Neural cell (in vitro differentiated cells): ENCODE results near the gene BMERB1. TPM values are rescaled to one million over a fixed set of nuclear protein-coding genes. Genes with fewer than 3 reads are reported as not detected.

ENCODE experiments used
- H2AFZ ChIP-seq: fragments of 200-600, 300-800 bp; sonication (generic), shearing (Covaris generic); 2 replicates; pipeline ENCODE4 v1.6.0; 2014; ENCODE audit warnings: low read depth, mild to moderate bottlenecking, antibody characterized with exemption, low read length, moderate library complexity
- H3F3A ChIP-seq: fragments of 200-600 bp; shearing (Covaris generic); 2 replicates; pipeline ENCODE4 v1.6.1; 2016; ENCODE audit warnings: mild to moderate bottlenecking, moderate library complexity, mixed read lengths, antibody characterized with exemption, low read length; ENCODE audit not compliant: insufficient read depth, poor library complexity, severe bottlenecking
- H3K27ac ChIP-seq: fragments of 200-600, 300-800 bp; sonication (generic), shearing (Covaris generic); 2 replicates; pipeline ENCODE4 v1.5.1; 2014; ENCODE audit warnings: mild to moderate bottlenecking, low read length, moderate library complexity
- H3K27me3 ChIP-seq: fragments of 300-800, 200-600 bp; sonication (generic), shearing (Covaris generic); 2 replicates; pipeline ENCODE4 v1.6.0; 2014; ENCODE audit warnings: mild to moderate bottlenecking, low read depth, low read length, moderate library complexity; ENCODE audit not compliant: insufficient read depth
- H3K36me3 ChIP-seq: fragments of 300-800, 200-600 bp; sonication (generic), shearing (Covaris generic); 2 replicates; pipeline ENCODE4 v1.5.1; 2014; ENCODE audit warnings: mild to moderate bottlenecking, antibody characterized with exemption, low read length, moderate library complexity; ENCODE audit not compliant: insufficient read depth
- H3K4me2 ChIP-seq: fragments of 300-800, 200-600 bp; sonication (generic), shearing (Covaris generic); 2 replicates; pipeline ENCODE4 v1.6.0; 2014; ENCODE audit warnings: mild to moderate bottlenecking, low read length
- H3K4me3 ChIP-seq: fragments of 300-800, 200-600 bp; sonication (generic), shearing (Covaris generic); 2 replicates; pipeline ENCODE4 v1.5.1; 2014; ENCODE audit warnings: mild to moderate bottlenecking, low read length, moderate library complexity
- H3K79me2 ChIP-seq: fragments of 200-600 bp; shearing (Covaris generic); replicated peaks from 2 replicates; pipeline ENCODE4 v1.6.0; 2014; ENCODE audit warnings: mild to moderate bottlenecking, low read length, moderate library complexity; ENCODE audit not compliant: insufficient read depth
- H3K9ac ChIP-seq: fragments of 300-800, 200-600 bp; sonication (generic), shearing (Covaris generic); 2 replicates; pipeline ENCODE4 v1.6.1; 2016; ENCODE audit warnings: mild to moderate bottlenecking, low read length, mixed read lengths
- H3K9me2 ChIP-seq: fragments of 200-600 bp; shearing (Covaris generic); 2 replicates; pipeline ENCODE4 v1.6.1; 2016; ENCODE audit warnings: mild to moderate bottlenecking, low read length, mixed read lengths; ENCODE audit not compliant: insufficient read depth
- H3K9me3 ChIP-seq: fragments of 200-600, 300-800 bp; sonication (generic), shearing (Covaris generic); 2 replicates; pipeline ENCODE4 v1.6.1; 2016; ENCODE audit warnings: mild to moderate bottlenecking, mixed run types, low read length, moderate library complexity, mixed read lengths
- H4K20me1 ChIP-seq: fragments of 200-600 bp; shearing (Covaris generic); 2 replicates; pipeline ENCODE4 v1.6.1; 2016; ENCODE audit warnings: mild to moderate bottlenecking, mixed run types; ENCODE audit not compliant: insufficient read depth
- EP300 ChIP-seq: fragments of 450-650 bp; conservative IDR thresholded peaks from 2 replicates; pipeline ENCODE4 v1.6.1; 2014; ENCODE audit warnings: antibody characterized with exemption, mild to moderate bottlenecking, moderate library complexity; ENCODE audit not compliant: poor library complexity, severe bottlenecking
- EZH2 ChIP-seq: fragments of 200-600, 300-800 bp; shearing (Covaris generic), sonication (generic); IDR thresholded peaks from 2 replicates; pipeline ENCODE4 v1.6.1; 2014; ENCODE audit warnings: antibody characterized with exemption, low read length, borderline replicate concordance, mild to moderate bottlenecking; ENCODE audit not compliant: insufficient read depth, poor library complexity, severe bottlenecking
- MXI1 ChIP-seq: fragments of 450-650 bp; conservative IDR thresholded peaks from 2 replicates; pipeline ENCODE4 v1.6.1; 2014; ENCODE audit warnings: antibody characterized with exemption, mild to moderate bottlenecking; ENCODE audit not compliant: poor library complexity, severe bottlenecking
- POLR2AphosphoS5 ChIP-seq: IDR thresholded peaks from 2 replicates; pipeline ENCODE4 v1.6.1; 2012
- RAD21 ChIP-seq: fragments of 450-650 bp; conservative IDR thresholded peaks from 2 replicates; pipeline ENCODE4 v1.6.1; 2014; ENCODE audit warnings: antibody characterized with exemption, mild to moderate bottlenecking, moderate library complexity
- SMC3 ChIP-seq: fragments of 450-650 bp; conservative IDR thresholded peaks from 2 replicates; pipeline ENCODE4 v1.6.1; 2014; ENCODE audit warnings: antibody characterized with exemption, mild to moderate bottlenecking, moderate library complexity; ENCODE audit not compliant: poor library complexity
- TAF1 ChIP-seq: IDR thresholded peaks from 2 replicates; pipeline ENCODE4 v1.6.1; 2012; ENCODE audit warnings: low read depth
- polyA plus RNA-seq: library from polyadenylated mRNA; depleted of rRNA; stranded (reverse); fragments of >200 nt; gene quantifications from 2 replicates; pipeline ENCODE4 v1.2.3, GENCODE V29; 2014
- TF ChIP-seq, protein P1 (sequence below): fragments of 450-650 bp; IDR thresholded peaks from 2 replicates; pipeline ENCODE4 v1.5.1; 2014; ENCODE audit warnings: antibody characterized with exemption, mild to moderate bottlenecking, moderate library complexity; ENCODE audit not compliant: poor library complexity, severe bottlenecking
- TF ChIP-seq, protein P2 (sequence below): IDR thresholded peaks from 2 replicates; pipeline ENCODE4 v1.6.1; 2012; ENCODE audit warnings: borderline replicate concordance

The BMERB1 gene
- polyA plus RNA-seq, 1 donor from 2014 or later: 149 TPM

DNA sequence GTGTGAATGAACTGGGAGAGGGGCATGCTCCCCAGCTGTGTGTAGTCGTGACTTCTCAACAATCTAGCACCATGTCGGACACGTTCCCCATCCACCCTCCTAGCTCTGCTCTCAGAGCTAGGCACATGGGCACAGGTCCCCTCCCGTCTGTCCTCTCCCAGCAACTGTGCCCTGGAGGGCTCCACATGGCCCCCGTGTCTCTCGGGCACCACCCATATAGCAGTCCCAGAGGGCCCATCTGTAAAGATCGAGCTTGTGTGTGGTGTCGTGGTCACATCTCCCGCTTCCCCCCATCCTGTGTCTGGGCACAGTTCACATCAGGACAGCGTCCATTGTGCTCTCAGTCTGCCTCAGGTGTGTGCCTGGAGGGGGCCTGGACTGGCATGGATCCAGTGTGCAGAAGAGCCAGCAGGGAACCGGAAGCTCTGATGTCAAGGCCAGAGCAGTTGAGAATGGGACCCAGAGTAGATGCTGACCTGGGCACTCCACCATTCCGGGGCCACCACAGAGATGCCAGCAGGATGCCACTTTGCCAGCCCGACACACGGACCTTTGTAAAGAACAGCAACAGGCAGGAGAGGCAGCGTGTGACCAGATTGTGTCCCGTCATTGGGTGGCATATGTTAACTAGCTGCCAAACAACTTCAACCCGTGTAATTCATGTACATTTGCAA, 152.9 kb downstream of the BMERB1 start:
- no peaks in the 10 kb centered on the region for H3K27me3 ChIP-seq
- peaks cover 14% of the 10 kb centered on the region for H3K9me3 ChIP-seq
- H2AFZ ChIP-seq: no peak overlapping the region
- TF ChIP-seq RAD21: no peak
- no peak for TF ChIP-seq MXI1
- TF ChIP-seq, protein P1, sequence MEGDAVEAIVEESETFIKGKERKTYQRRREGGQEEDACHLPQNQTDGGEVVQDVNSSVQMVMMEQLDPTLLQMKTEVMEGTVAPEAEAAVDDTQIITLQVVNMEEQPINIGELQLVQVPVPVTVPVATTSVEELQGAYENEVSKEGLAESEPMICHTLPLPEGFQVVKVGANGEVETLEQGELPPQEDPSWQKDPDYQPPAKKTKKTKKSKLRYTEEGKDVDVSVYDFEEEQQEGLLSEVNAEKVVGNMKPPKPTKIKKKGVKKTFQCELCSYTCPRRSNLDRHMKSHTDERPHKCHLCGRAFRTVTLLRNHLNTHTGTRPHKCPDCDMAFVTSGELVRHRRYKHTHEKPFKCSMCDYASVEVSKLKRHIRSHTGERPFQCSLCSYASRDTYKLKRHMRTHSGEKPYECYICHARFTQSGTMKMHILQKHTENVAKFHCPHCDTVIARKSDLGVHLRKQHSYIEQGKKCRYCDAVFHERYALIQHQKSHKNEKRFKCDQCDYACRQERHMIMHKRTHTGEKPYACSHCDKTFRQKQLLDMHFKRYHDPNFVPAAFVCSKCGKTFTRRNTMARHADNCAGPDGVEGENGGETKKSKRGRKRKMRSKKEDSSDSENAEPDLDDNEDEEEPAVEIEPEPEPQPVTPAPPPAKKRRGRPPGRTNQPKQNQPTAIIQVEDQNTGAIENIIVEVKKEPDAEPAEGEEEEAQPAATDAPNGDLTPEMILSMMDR: no peak
- no peak for TF ChIP-seq SMC3
- no peak for TF ChIP-seq POLR2AphosphoS5
- TF ChIP-seq EP300: no peak
- TF ChIP-seq TAF1: no peak
- TF ChIP-seq, protein P2, sequence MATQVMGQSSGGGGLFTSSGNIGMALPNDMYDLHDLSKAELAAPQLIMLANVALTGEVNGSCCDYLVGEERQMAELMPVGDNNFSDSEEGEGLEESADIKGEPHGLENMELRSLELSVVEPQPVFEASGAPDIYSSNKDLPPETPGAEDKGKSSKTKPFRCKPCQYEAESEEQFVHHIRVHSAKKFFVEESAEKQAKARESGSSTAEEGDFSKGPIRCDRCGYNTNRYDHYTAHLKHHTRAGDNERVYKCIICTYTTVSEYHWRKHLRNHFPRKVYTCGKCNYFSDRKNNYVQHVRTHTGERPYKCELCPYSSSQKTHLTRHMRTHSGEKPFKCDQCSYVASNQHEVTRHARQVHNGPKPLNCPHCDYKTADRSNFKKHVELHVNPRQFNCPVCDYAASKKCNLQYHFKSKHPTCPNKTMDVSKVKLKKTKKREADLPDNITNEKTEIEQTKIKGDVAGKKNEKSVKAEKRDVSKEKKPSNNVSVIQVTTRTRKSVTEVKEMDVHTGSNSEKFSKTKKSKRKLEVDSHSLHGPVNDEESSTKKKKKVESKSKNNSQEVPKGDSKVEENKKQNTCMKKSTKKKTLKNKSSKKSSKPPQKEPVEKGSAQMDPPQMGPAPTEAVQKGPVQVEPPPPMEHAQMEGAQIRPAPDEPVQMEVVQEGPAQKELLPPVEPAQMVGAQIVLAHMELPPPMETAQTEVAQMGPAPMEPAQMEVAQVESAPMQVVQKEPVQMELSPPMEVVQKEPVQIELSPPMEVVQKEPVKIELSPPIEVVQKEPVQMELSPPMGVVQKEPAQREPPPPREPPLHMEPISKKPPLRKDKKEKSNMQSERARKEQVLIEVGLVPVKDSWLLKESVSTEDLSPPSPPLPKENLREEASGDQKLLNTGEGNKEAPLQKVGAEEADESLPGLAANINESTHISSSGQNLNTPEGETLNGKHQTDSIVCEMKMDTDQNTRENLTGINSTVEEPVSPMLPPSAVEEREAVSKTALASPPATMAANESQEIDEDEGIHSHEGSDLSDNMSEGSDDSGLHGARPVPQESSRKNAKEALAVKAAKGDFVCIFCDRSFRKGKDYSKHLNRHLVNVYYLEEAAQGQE: no peak
- no peak for TF ChIP-seq EZH2
- H3K27ac ChIP-seq: no peak overlapping the region
- H3K4me2 ChIP-seq: no peak overlapping the region
- H3K9me2 ChIP-seq: no peaks in the 10 kb centered on the region
- no peaks in the 10 kb centered on the region for H4K20me1 ChIP-seq
- no peak overlapping the region for H3K4me3 ChIP-seq
- H3K79me2 ChIP-seq: no peaks in the 10 kb centered on the region
- H3K9ac ChIP-seq: no peak overlapping the region
- H3K36me3 ChIP-seq: peaks cover 20% of the 10 kb centered on the region
- H3F3A ChIP-seq: no peaks in the 10 kb centered on the region

DNA sequence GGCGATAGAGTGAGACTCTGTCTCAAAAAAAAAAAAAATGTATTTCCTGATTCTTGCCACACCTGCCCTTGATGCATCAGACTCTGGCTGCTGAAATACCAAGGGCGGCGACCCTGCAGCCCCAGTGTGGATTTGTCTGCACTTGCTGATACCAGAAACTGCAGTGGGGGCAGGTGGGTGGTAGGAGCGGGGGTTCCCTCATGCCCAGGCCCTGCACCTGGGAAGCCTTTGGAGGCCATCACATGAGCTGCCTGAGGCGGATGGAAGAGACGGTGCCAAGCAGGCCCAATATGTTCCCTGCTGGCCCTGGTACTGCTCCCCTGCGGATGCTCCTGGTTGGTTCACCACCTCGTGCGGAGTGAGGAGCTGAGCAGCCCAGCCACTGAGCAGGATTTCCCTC, 157.9 kb downstream of the BMERB1 start:
- Histone ChIP-seq H3K4me3 (no peak overlapping the region), H3K79me2 (no peaks in the 10 kb centered on the region), H4K20me1 (no peaks in the 10 kb centered on the region), H3K27me3 (no peaks in the 10 kb centered on the region), H3K27ac (no peak overlapping the region), H3F3A (no peaks in the 10 kb centered on the region), H3K9me2 (no peaks in the 10 kb centered on the region), H3K4me2 (no peak overlapping the region), H3K9ac (no peak overlapping the region), H3K9me3 (peaks cover 4% of the 10 kb centered on the region), H2AFZ (no peak overlapping the region), H3K36me3 (peaks cover 20% of the 10 kb centered on the region)
- TF ChIP-seq MXI1 (no peak), EP300 (no peak), TAF1 (no peak), POLR2AphosphoS5 (no peak), EZH2 (no peak), RAD21 (no peak), SMC3 (no peak)
- TF ChIP-seq, protein P1: no peak
- TF ChIP-seq, protein P2: no peak
